Mucosa of descending colon (tissue), 3 donors: ENCODE results near the gene WNT3. TPM values are rescaled to one million over a fixed set of nuclear protein-coding genes. Genes with fewer than 3 reads are reported as not detected.

Experiments
- ATAC-seq: fragments of 200-7000 bp; cut with Tn5 transposase; one replicate; pipeline ENCODE4 v1.9.1; 2020; ENCODE audit warnings: mild to moderate bottlenecking, moderate library complexity
- DNase-seq, 3 donors: peaks; one replicate each; pipeline ENCODE4 v3.0.0-alpha.2; 2020
- H3K36me3 ChIP-seq: fragments of 200-600 bp; one replicate; pipeline ENCODE4 v1.8.0; 2021; ENCODE audit warnings: low read depth, mild to moderate bottlenecking
- H3K4me1 ChIP-seq: fragments of 200-600 bp; one replicate; pipeline ENCODE4 v1.8.0; 2021; ENCODE audit warnings: low read depth, mild to moderate bottlenecking
- H3K4me3 ChIP-seq: fragments of 200-600 bp; one replicate; pipeline ENCODE4 v1.8.0; 2021; ENCODE audit warnings: mild to moderate bottlenecking
- H3K9me3 ChIP-seq: fragments of 200-600 bp; one replicate; pipeline ENCODE4 v1.8.0; 2021; ENCODE audit warnings: mild to moderate bottlenecking
- CTCF ChIP-seq: fragments of 200-600 bp; IDR thresholded peaks from one replicate; pipeline ENCODE4 v1.8.0; 2022; ENCODE audit warnings: antibody characterized with exemption, mild to moderate bottlenecking
- intact Hi-C, 2 donors: fragments of 100-400 bp; cut with DNase I in 1 of 2; cut with micrococcal nuclease in 1 of 2; formaldehyde crosslinking; loops; one replicate each; pipeline versions ENCODE4 v1.11.0 to v1.11.1; 2022; cut with DNase I, micrococcal nuclease
- total RNA-seq, 3 donors: library from RNA; stranded (reverse); fragmentation: NEBNext Ultra II Directional in 2 of 3; extraction: Animal tissue kit (Norgen Biotek cat#: 25700) in 2 of 3; gene quantifications; one replicate each; pipeline versions ENCODE4 v1.2.1 to v1.2.4, GENCODE V29; 2021 to 2023
- donor health status: DM: no; HTN: no; CAD: no; lungs with moderate emphysema.
- donor health status: DM: no; HTN: no; CAD: no.
- donor health status: DM: no; HTN: yes; CAD: no.

The WNT3 gene
- total RNA-seq, 3 donors from 2014 or later: 0.29 to 1.1 (median 0.41) TPM

GRCh38 chr17:46742565-46743270 is 75.8 kb downstream of the WNT3 start:
- Histone ChIP-seq H3K36me3 (no peaks in the 10 kb centered on the region), H3K9me3 (no peaks in the 10 kb centered on the region), H3K4me1 (no peaks in the 10 kb centered on the region), H3K4me3 (no peak overlapping the region)
- TF ChIP-seq CTCF: no peak
- DNase-seq (no peak), ATAC-seq (peak; percentile 73)
- intact Hi-C loops: no loop called here

DNA sequence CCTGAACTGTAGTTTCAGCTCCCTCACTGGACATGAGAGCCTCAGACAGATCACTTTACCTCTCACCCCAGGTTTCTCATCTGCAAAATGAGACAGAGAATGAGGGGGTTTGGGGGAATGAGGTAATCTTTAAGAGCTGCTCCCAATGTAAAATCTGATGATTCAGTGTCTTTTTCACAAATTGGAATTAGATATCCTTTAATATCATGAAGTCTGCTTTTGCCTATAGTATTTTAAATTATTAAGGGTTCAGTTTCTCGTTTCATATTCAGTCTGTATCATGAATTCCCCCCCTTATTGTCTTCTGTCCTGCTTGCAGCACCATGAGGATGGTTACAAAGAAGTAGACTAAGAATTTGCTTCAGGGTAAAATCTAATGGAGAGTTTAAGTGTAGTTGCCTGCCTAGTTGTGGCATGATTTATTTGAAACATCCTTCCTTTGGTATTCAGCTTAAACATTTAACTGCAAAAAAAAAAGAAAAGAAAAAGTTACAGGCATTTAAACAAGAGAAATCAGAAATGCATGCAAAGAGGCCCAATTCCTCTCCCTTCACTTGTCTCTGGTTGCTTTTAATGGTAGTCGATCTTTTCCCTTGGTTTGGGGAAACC is 77.3 kb downstream of the WNT3 start:
- no peaks in the 10 kb centered on the region for H3K36me3 ChIP-seq
- intact Hi-C loops: no loop called here
- no peak overlapping the region for H3K4me3 ChIP-seq
- ATAC-seq (no peak), DNase-seq (no peak)
- H3K4me1 ChIP-seq: no peaks in the 10 kb centered on the region
- H3K9me3 ChIP-seq: no peaks in the 10 kb centered on the region
- TF ChIP-seq CTCF: no peak

GRCh38 chr17:46739982-46740381 is 78.5 kb downstream of the WNT3 start:
- TF ChIP-seq CTCF: no peak
- Histone ChIP-seq H3K9me3 (no peaks in the 10 kb centered on the region), H3K4me3 (no peak overlapping the region), H3K36me3 (no peaks in the 10 kb centered on the region), H3K4me1 (no peaks in the 10 kb centered on the region)
- intact Hi-C loops: no loop called here
- ATAC-seq (no peak), DNase-seq (no peak)

GRCh38 chr17:46738544-46738943 is 79.9 kb downstream of the WNT3 start:
- no peaks in the 10 kb centered on the region for H3K9me3 ChIP-seq
- no peak overlapping the region for H3K4me3 ChIP-seq
- no peaks in the 10 kb centered on the region for H3K4me1 ChIP-seq
- intact Hi-C loops: no loop called here
- ATAC-seq: no peak
- no peak for TF ChIP-seq CTCF
- DNase-seq: no peak
- H3K36me3 ChIP-seq: no peaks in the 10 kb centered on the region

DNA sequence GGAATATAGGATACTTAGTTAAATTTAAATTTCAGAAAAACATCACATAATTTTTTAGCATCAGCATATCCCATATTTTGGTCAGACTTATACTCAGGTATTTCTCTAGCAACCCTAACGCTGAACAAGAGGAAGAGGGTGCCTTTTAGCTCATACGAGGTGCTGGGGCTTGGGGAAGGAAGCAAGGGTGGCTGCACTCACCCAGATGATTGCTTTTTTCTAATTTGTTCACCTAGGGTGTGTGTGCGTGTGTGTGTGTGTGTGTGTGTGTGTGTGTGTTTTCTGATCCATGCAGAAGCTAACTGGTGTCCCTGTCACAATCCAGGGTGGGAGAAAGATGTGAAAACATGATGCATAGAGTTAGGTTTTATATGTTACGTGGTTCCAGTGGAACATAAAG is 81.2 kb downstream of the WNT3 start:
- no peaks in the 10 kb centered on the region for H3K9me3 ChIP-seq
- intact Hi-C loops: no loop called here
- ATAC-seq: peak; percentile 36
- H3K36me3 ChIP-seq: no peaks in the 10 kb centered on the region
- no peak for DNase-seq
- H3K4me3 ChIP-seq: no peak overlapping the region
- no peaks in the 10 kb centered on the region for H3K4me1 ChIP-seq
- no peak for TF ChIP-seq CTCF
